ENCODE results near the gene SLC16A5.
A peak's percentile ranks its signal among the peaks of the same experiment; 100 is the strongest.
"Not testable (repeated sequence)": the region's sequence is repeated elsewhere in the genome, so short reads cannot be mapped to it uniquely, and the experiment has no call there.

Gene SLC16A5

GRCh38 chr17:75133607-75134347 is 46.0 kb downstream of the SLC16A5 start:
- not testable (repeated sequence) for DNase-seq (ENCODE audit: low spot score)

GRCh38 chr17:75135452-75135851 is 47.7 kb downstream of the SLC16A5 start:
- DNase-seq (ENCODE audit: low spot score): no peak

- no peak for DNase-seq (ENCODE audit: low spot score)
Measured at GRCh38 chr17:75135946-75136345, 48.2 kb downstream of the SLC16A5 start.

- DNase-seq (ENCODE audit: low spot score): not testable (repeated sequence)
Measured at GRCh38 chr17:75137762-75138161, 50.0 kb downstream of the SLC16A5 start.

GRCh38 chr17:75138519-75138918 is 50.8 kb downstream of the SLC16A5 start:
- DNase-seq (ENCODE audit: low spot score): no peak

- DNase-seq (ENCODE audit: low spot score): no peak
Measured at GRCh38 chr17:75142236-75142971, 54.6 kb downstream of the SLC16A5 start.

GRCh38 chr17:75144816-75145512 is 57.2 kb downstream of the SLC16A5 start:
- DNase-seq (ENCODE audit: low spot score): no peak

- no peak for DNase-seq (ENCODE audit: low spot score)
Measured at GRCh38 chr17:75146592-75146991, 58.8 kb downstream of the SLC16A5 start.

GRCh38 chr17:75147878-75148546 is 60.3 kb downstream of the SLC16A5 start:
- DNase-seq (ENCODE audit: low spot score): no peak

- no peak for DNase-seq (ENCODE audit: low spot score)
Measured at GRCh38 chr17:75151930-75152329, 64.2 kb downstream of the SLC16A5 start.

- DNase-seq (ENCODE audit: low spot score): no peak
Measured at GRCh38 chr17:75152523-75152921, 64.8 kb downstream of the SLC16A5 start.

GRCh38 chr17:75152922-75153779 is 65.4 kb downstream of the SLC16A5 start:
- DNase-seq (ENCODE audit: low spot score): no peak

- no peak for DNase-seq (ENCODE audit: low spot score)
Measured at GRCh38 chr17:75153780-75154194, 66.0 kb downstream of the SLC16A5 start.

- DNase-seq (ENCODE audit: low spot score): peak; percentile 98
Measured at GRCh38 chr17:75154195-75155106, 66.7 kb downstream of the SLC16A5 start, which contains the start of gene JPT1. Gene JPT1, minus strand, starts transcription at chr17:75154512. Its CDS starts 115 bp downstream, at chr17:75154397.

GRCh38 chr17:75155191-75155601 is 67.4 kb downstream of the SLC16A5 start:
- DNase-seq (ENCODE audit: low spot score): no peak
